ENCODE results near the gene CLEC11A.

CLEC11A gene

DNA sequence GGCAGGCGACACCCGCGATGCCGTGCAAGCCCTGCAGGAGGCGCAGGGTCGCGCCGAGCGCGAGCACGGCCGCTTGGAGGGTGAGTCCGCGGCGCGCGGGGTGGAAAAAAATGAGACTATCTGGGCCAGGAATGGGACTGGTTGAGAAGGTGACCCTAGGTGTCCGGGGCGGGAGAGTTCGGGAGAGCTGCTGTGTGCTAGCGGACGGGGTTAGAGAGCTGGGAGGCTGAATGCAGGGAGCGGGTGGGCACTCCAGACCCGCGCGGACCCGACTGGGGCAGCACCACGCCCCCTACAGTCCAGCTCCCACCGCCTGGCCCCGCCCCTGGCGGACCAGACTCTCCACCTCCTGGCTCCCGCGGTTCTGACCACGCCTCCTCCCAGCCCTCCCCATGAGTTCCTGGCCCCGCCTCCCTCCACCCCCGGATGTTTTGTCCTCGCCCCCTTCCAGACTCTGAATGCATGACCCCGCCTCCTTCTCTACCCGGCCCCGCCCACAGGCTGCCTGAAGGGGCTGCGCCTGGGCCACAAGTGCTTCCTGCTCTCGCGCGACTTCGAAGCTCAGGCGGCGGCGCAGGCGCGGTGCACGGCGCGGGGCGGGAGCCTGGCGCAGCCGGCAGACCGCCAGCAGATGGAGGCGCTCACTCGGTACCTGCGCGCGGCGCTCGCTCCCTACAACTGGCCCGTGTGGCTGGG, 1.5 kb downstream of the CLEC11A start:
- Histone ChIP-seq H3K79me2 (ENCODE audit: insufficient read depth, low read length) (peaks cover 17% of the 10 kb centered on the region; the same call in 1 of the 2 replicates), H3K9ac (ENCODE audit: low read depth, low read length, poor library complexity, severe bottlenecking) (peak overlapping the region; percentile 80), H3F3A (ENCODE audit: low read depth) (no peaks in the 10 kb centered on the region), H3K4me1 (ENCODE audit: insufficient read depth, low read length, poor library complexity, severe bottlenecking) (no peaks in the 10 kb centered on the region), H3K9me2 (replicated peaks; ENCODE audit: low read depth, low read length) (no peaks in the 10 kb centered on the region), H3K4me3 (ENCODE audit: low read length, poor library complexity, severe bottlenecking) (peak overlapping the region; percentile 74), H3K9me3 (ENCODE audit: insufficient read depth, low read depth, low read length) (no peaks in the 10 kb centered on the region), H3K36me3 (ENCODE audit: insufficient read depth, low read length) (no peaks in the 10 kb centered on the region), H2AFZ (ENCODE audit: low read length) (peak overlapping the region; percentile 69), H3K27me3 (ENCODE audit: insufficient read depth, low read length, poor library complexity, severe bottlenecking) (no peaks in the 10 kb centered on the region), H3K4me2 (ENCODE audit: low read depth, low read length, poor library complexity, severe bottlenecking) (peak overlapping the region; percentile 75), H4K20me1 (ENCODE audit: insufficient read depth, low read length, poor library complexity, severe bottlenecking) (no peaks in the 10 kb centered on the region)
- TF ChIP-seq CTCF (conservative IDR thresholded peaks at IDR 0.05; ENCODE audit: low read length) = peak; percentile 66
- no peak for TF ChIP-seq EZH2phosphoT487 (IDR thresholded peaks at IDR 0.05; ENCODE audit: borderline replicate concordance)

DNA sequence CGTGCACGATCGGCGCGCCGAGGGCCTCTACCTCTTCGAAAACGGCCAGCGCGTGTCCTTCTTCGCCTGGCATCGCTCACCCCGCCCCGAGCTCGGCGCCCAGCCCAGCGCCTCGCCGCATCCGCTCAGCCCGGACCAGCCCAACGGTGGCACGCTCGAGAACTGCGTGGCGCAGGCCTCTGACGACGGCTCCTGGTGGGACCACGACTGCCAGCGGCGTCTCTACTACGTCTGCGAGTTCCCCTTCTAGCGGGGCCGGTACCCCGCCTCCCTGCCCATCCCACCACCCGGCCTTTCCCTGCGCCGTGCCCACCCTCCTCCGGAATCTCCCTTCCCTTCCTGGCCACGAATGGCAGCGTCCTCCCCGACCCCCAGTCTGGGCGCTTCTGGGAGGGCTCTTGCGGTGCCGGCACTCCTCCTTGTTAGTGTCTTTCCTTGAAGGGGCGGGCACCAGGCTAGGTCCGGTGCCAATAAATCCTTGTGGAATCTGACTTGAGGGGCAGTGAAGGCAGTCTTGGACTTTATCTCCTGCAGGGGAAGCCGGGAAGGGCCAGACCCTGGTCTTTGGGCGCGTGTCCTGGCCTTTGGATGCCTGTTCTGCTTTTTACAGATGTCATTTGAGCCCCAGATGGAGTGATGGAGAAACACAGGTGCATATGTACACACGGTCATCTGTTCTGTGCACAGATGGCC, 2.2 kb downstream of the CLEC11A start:
- H3K79me2 ChIP-seq (ENCODE audit: insufficient read depth, low read length) = peaks cover 17% of the 10 kb centered on the region; the same call in 1 of the 2 replicates
- H3K9me3 ChIP-seq (ENCODE audit: insufficient read depth, low read depth, low read length) = no peaks in the 10 kb centered on the region
- H3K27me3 ChIP-seq (ENCODE audit: insufficient read depth, low read length, poor library complexity, severe bottlenecking) = no peaks in the 10 kb centered on the region
- H4K20me1 ChIP-seq (ENCODE audit: insufficient read depth, low read length, poor library complexity, severe bottlenecking) = no peaks in the 10 kb centered on the region
- TF ChIP-seq EZH2phosphoT487 (IDR thresholded peaks at IDR 0.05; ENCODE audit: borderline replicate concordance) = no peak
- TF ChIP-seq CTCF (conservative IDR thresholded peaks at IDR 0.05; ENCODE audit: low read length) = no peak
- H3K4me1 ChIP-seq (ENCODE audit: insufficient read depth, low read length, poor library complexity, severe bottlenecking) = no peaks in the 10 kb centered on the region
- H3K4me2 ChIP-seq (ENCODE audit: low read depth, low read length, poor library complexity, severe bottlenecking) = peak overlapping the region; percentile 75
- no peaks in the 10 kb centered on the region for H3K36me3 ChIP-seq (ENCODE audit: insufficient read depth, low read length)
- H3K4me3 ChIP-seq (ENCODE audit: low read length, poor library complexity, severe bottlenecking) = peak overlapping the region; percentile 74
- no peaks in the 10 kb centered on the region for H3K9me2 ChIP-seq (replicated peaks; ENCODE audit: low read depth, low read length)
- no peaks in the 10 kb centered on the region for H3F3A ChIP-seq (ENCODE audit: low read depth)
- H3K9ac ChIP-seq (ENCODE audit: low read depth, low read length, poor library complexity, severe bottlenecking) = peak overlapping the region; percentile 80
- peak overlapping the region; percentile 69 for H2AFZ ChIP-seq (ENCODE audit: low read length)

- Histone ChIP-seq H3K9ac (ENCODE audit: low read depth, low read length, poor library complexity, severe bottlenecking) (peak overlapping the region; percentile 80), H3F3A (ENCODE audit: low read depth) (no peaks in the 10 kb centered on the region), H3K9me2 (replicated peaks; ENCODE audit: low read depth, low read length) (no peaks in the 10 kb centered on the region), H3K4me2 (ENCODE audit: low read depth, low read length, poor library complexity, severe bottlenecking) (peak overlapping the region; percentile 75), H3K27me3 (ENCODE audit: insufficient read depth, low read length, poor library complexity, severe bottlenecking) (no peaks in the 10 kb centered on the region), H3K9me3 (ENCODE audit: insufficient read depth, low read depth, low read length) (no peaks in the 10 kb centered on the region), H3K36me3 (ENCODE audit: insufficient read depth, low read length) (no peaks in the 10 kb centered on the region), H3K4me3 (ENCODE audit: low read length, poor library complexity, severe bottlenecking) (peak overlapping the region; percentile 74), H3K4me1 (ENCODE audit: insufficient read depth, low read length, poor library complexity, severe bottlenecking) (no peaks in the 10 kb centered on the region), H3K79me2 (ENCODE audit: insufficient read depth, low read length) (peaks cover 17% of the 10 kb centered on the region; the same call in 1 of the 2 replicates), H4K20me1 (ENCODE audit: insufficient read depth, low read length, poor library complexity, severe bottlenecking) (no peaks in the 10 kb centered on the region), H2AFZ (ENCODE audit: low read length) (no peak overlapping the region)
- TF ChIP-seq CTCF (conservative IDR thresholded peaks at IDR 0.05; ENCODE audit: low read length) (no peak), EZH2phosphoT487 (IDR thresholded peaks at IDR 0.05; ENCODE audit: borderline replicate concordance) (no peak)
Measured at GRCh38 chr19:50725911-50726230, 2.7 kb downstream of the CLEC11A start.
